K562 (cell line): ENCODE results near the gene DCAF10. TPM values are rescaled to one million over a fixed set of nuclear protein-coding genes. Genes with fewer than 3 reads are reported as not detected.
A peak's percentile ranks its signal among the peaks of the same experiment; 100 is the strongest.

Experiments used
- CHAMP1 ChIP-seq: fragments of 450-650 bp; IDR thresholded peaks from 2 replicates; pipeline ENCODE4 v1.6.1; 2016; ENCODE audit warnings: mild to moderate bottlenecking
- NFYB ChIP-seq: IDR thresholded peaks from 2 replicates; pipeline ENCODE4 v1.6.1; 2011; ENCODE audit warnings: mild to moderate bottlenecking, moderate library complexity; ENCODE audit not compliant: insufficient read length; ENCODE audit errors: extremely low read depth
- PATZ1 ChIP-seq: fragments of 250-450 bp; sonication (Bioruptor Pico); IDR thresholded peaks from 2 replicates; pipeline ENCODE4 v1.5.0; 2020; ENCODE audit warnings: mild to moderate bottlenecking, borderline replicate concordance
- PKNOX1 ChIP-seq: fragments of 450-650 bp; IDR thresholded peaks from 2 replicates; pipeline ENCODE4 v1.6.1; 2016
- ZNF830 ChIP-seq: fragments of 250-450 bp; sonication (Bioruptor Pico); IDR thresholded peaks from 2 replicates; pipeline ENCODE4 v1.5.0; 2021; ENCODE audit warnings: mild to moderate bottlenecking
- polyA plus RNA-seq, 8 experiments: library from polyadenylated mRNA; depleted of rRNA in 4 of 8; stranded (reverse) in 5 of 8; unstranded in 3 of 8; fragments of >200 nt; fragmentation: Nextera tagmentation in 2 of 8; fragmentation: Illumina TruSeq in 1 of 8; extraction: Ambion mirVana in 2 of 8; extraction: Trizol in 1 of 8; gene quantifications; 2 replicates each; pipeline versions ENCODE4 v1.2.1 to v1.2.3, GENCODE V29; 2011 to 2014; ENCODE audit warnings: inconsistent platforms in 1 of 8, missing spikeins in 1 of 8
- total RNA-seq, 7 experiments: library from RNA; depleted of rRNA in 6 of 7; stranded (reverse); fragments of >200 nt in 6 of 7; fragmentation: Illumina TruSeq in 2 of 7; extraction: Trizol in 2 of 7; gene quantifications; 2 replicates each; pipeline versions ENCODE4 v1.2.1 to v1.2.3, GENCODE V29; 2011 to 2021; ENCODE audit warnings: low replicate concordance in 1 of 7

Gene DCAF10
- total and polyA plus RNA-seq, 9 of the 15 experiments (the other 6 are each of a cell fraction or from before 2014, with no cell fraction given), result 6.8 to 40.1 (median 16.9) TPM

GRCh38 chr9:37892063-37892462 lies 91.5 kb downstream of the DCAF10 start (continued):
- no peak for TF ChIP-seq PATZ1 (CRISPR knock-in tag)
- TF ChIP-seq NFYB, result no peak
- no peak for TF ChIP-seq CHAMP1
- TF ChIP-seq PKNOX1, result peak; percentile 91
- TF ChIP-seq ZNF830 (CRISPR knock-in tag), result no peak
- TF ChIP-seq, all 486 proteins: peak for 3
